Measurements from ENCODE around the gene DNAH14.
"Not testable (repeated sequence)": the region's sequence is repeated elsewhere in the genome, so short reads cannot be mapped to it uniquely, and the experiment has no call there.

Gene DNAH14

DNA sequence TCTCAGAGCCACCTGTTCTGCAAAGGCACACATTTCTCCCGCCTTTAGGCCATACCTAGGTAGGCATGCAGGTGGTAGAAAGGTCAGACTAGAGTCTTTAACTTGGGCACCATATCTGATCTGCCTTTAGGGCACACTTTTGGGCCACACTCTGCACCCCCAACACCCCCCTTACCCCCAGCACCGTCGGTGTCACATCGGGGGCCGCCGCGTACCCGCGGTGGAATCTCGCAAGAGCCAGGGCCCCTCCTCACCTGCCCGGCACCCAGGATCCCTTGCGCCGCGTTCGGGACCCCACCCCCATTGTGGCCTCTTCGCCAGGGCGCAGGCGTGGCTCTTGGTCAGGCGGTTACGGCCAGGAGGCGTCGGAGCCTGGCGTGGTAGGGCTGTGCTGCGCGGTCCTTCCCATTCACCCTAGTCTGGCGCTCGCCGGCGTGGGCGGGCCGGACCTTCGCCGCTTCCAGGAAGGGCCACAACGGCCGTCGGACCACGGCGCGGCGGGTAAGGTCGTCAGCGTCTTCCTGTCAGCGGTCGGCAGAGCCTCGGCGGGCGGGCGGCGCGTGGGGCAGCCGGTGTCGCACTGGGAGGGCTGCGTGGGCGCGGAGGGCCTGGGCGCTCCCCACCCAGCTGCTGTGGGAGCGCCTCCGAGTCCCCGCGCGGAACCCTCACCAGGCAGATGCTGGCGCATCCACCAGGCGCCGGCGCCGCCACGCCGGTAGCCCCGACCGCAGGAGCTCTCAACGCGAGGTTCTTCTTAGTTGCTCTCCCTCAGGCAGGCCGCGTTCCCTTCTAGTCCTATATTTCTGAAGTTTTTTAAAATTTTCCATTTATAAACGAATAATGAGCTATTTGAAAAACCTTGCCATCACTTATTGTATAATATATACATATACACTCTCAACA lies at the start of gene DNAH14:
Gene DNAH14 (plus strand): TSS at position 341 of the 903 bp plus-strand sequence. CDS start 23,028 bp downstream, outside the sequence.
- Histone ChIP-seq H3K9me3 (ENCODE audit: control insufficient read depth, low read length) (peaks cover 4% of the 10 kb centered on the region), H3K4me1 (ENCODE audit: control insufficient read depth, insufficient read depth, low read length) (no peaks in the 10 kb centered on the region), H3K4me3 (ENCODE audit: low read length) (peak within 1 kb of the TSS; percentile 36), H3K36me3 (ENCODE audit: control insufficient read depth, insufficient read depth, low read length) (no peaks in the 10 kb centered on the region), H3K9ac (ENCODE audit: low read length) (peak within 1 kb of the TSS; percentile 51), H3K27me3 (ENCODE audit: control insufficient read depth, insufficient read depth, low read length) (no peaks in the 10 kb centered on the region)

DNA sequence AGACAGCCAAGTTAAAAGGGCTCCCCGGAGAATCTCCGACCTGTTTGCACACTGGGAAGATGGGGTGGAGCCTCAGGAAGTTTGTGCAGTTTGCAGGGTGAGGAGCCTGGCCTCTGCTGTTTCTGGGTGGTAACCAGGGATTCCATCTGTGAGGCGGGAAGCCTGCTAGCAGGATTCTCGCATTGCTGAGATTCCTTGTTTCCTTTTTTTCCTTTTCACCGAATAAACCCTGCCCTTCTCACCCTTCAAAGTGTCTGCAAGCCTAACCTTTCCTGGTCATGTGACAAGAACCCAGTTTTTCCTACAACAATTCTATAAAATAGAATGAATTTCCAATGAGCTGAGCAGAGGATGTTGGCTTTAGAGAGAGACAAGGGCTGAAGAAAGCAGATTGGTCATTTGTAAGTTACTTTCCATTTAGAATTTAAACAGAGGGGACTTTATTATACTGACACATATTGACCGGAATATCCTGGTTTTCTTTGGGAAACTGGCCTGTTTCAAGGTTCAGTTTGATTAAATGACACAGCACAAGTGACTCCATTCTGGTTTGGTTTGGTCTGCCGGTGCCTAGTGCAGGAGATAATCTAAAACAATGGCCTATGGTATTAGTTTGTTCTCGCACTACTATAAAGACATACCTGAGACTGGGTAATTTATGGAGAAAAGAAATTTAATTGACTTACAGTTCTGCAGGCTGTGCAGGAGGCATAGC lies 48.7 kb upstream of the DNAH14 start:
- no peak overlapping the region for H3K4me3 ChIP-seq (ENCODE audit: low read length)
- no peaks in the 10 kb centered on the region for H3K4me1 ChIP-seq (ENCODE audit: control insufficient read depth, insufficient read depth, low read length)
- no peak overlapping the region for H3K9ac ChIP-seq (ENCODE audit: low read length)
- no peaks in the 10 kb centered on the region for H3K9me3 ChIP-seq (ENCODE audit: control insufficient read depth, low read length)
- H3K36me3 ChIP-seq (ENCODE audit: control insufficient read depth, insufficient read depth, low read length) = no peaks in the 10 kb centered on the region
- no peaks in the 10 kb centered on the region for H3K27me3 ChIP-seq (ENCODE audit: control insufficient read depth, insufficient read depth, low read length)

DNA sequence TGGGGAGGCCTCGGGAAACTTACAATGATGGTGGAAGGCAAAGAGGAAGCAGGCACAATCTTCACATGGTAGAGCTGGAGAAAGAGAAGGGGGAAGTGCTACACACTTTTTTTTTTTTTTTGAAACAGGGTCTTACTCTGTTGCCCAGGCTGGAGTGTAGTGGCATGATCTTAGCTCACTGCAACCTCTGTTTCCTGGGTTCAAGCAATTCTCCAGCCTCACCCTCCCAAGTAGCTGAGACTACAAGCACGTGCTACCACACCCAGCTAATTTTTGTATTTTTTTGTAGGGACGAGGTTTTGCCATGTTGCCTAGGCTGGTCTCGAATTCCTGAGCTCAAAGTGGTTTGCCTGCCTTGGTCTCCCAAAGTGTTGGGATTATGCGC lies 48.2 kb upstream of the DNAH14 start:
- not testable (repeated sequence) for H3K9ac ChIP-seq (ENCODE audit: low read length); H3K36me3 ChIP-seq (ENCODE audit: control insufficient read depth, insufficient read depth, low read length); H3K4me3 ChIP-seq (ENCODE audit: low read length); H3K27me3 ChIP-seq (ENCODE audit: control insufficient read depth, insufficient read depth, low read length); H3K4me1 ChIP-seq (ENCODE audit: control insufficient read depth, insufficient read depth, low read length); H3K9me3 ChIP-seq (ENCODE audit: control insufficient read depth, low read length)

DNA sequence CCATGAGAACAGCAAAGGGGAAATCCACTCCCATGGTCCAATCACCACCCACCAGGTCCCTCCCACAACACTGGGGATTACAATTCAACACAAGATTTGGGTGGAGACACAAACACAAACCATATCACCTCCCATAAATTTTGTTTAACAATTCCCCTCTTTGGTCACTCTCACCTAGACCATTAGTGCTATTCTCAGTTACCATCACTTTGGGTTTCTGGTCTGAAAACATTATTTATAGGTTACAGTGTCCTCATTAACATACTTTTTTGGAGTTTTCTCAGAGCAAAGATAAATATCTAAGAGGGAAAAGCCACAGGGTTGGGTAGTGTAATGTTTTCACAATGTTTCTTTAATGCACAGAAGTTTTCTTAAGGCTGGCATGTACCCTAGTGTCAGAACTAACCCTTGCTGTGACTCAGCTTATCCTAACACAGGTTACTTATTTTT lies 47.7 kb upstream of the DNAH14 start:
- no peaks in the 10 kb centered on the region for H3K27me3 ChIP-seq (ENCODE audit: control insufficient read depth, insufficient read depth, low read length)
- no peaks in the 10 kb centered on the region for H3K9me3 ChIP-seq (ENCODE audit: control insufficient read depth, low read length)
- H3K9ac ChIP-seq (ENCODE audit: low read length) = no peak overlapping the region
- H3K4me3 ChIP-seq (ENCODE audit: low read length) = no peak overlapping the region
- H3K4me1 ChIP-seq (ENCODE audit: control insufficient read depth, insufficient read depth, low read length) = no peaks in the 10 kb centered on the region
- H3K36me3 ChIP-seq (ENCODE audit: control insufficient read depth, insufficient read depth, low read length) = no peaks in the 10 kb centered on the region

DNA sequence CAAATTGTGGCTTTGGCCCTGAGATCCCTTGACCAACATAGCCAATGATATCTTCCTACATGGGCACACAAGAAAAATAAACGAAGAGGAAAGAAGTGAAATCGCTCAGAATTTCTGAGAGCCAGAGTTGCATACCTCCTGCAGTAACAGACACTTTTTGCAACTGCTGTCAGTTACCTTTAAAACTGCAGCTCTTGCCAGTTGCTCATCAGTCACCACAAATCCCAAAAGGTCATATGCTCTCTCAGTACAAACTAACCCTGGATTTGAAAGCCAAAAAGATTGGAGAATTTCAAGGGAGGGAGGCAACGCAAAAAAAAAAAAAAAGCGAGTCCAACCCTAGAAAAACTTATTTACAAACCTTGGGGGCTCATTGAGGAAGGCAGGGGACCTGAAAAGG lies 47.2 kb upstream of the DNAH14 start:
- no peak overlapping the region for H3K4me3 ChIP-seq (ENCODE audit: low read length)
- no peak overlapping the region for H3K9ac ChIP-seq (ENCODE audit: low read length)
- H3K27me3 ChIP-seq (ENCODE audit: control insufficient read depth, insufficient read depth, low read length) = no peaks in the 10 kb centered on the region
- H3K9me3 ChIP-seq (ENCODE audit: control insufficient read depth, low read length) = no peaks in the 10 kb centered on the region
- no peaks in the 10 kb centered on the region for H3K4me1 ChIP-seq (ENCODE audit: control insufficient read depth, insufficient read depth, low read length)
- no peaks in the 10 kb centered on the region for H3K36me3 ChIP-seq (ENCODE audit: control insufficient read depth, insufficient read depth, low read length)

DNA sequence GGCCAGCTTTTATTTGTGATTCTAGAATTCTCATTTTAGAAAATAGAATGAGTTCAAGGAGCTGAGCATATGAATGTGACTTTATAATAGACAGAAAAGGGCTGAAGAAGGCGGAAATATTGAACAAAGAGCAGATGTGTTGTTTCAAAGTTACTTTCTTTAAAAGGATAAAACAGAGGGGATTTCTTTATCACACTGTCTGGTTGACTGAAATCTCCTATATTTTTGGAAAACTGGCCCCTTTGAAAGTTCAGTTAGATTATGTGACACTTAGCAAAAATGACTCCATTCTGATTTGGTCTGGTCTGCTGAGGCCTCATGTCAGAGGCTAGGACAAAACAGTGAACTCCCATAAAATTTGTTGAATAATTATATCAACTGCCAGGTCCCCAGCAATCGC lies 46.4 kb upstream of the DNAH14 start:
- Histone ChIP-seq H3K36me3 (ENCODE audit: control insufficient read depth, insufficient read depth, low read length) (no peaks in the 10 kb centered on the region), H3K4me1 (ENCODE audit: control insufficient read depth, insufficient read depth, low read length) (no peaks in the 10 kb centered on the region), H3K9me3 (ENCODE audit: control insufficient read depth, low read length) (no peaks in the 10 kb centered on the region), H3K4me3 (ENCODE audit: low read length) (no peak overlapping the region), H3K9ac (ENCODE audit: low read length) (no peak overlapping the region), H3K27me3 (ENCODE audit: control insufficient read depth, insufficient read depth, low read length) (no peaks in the 10 kb centered on the region)

DNA sequence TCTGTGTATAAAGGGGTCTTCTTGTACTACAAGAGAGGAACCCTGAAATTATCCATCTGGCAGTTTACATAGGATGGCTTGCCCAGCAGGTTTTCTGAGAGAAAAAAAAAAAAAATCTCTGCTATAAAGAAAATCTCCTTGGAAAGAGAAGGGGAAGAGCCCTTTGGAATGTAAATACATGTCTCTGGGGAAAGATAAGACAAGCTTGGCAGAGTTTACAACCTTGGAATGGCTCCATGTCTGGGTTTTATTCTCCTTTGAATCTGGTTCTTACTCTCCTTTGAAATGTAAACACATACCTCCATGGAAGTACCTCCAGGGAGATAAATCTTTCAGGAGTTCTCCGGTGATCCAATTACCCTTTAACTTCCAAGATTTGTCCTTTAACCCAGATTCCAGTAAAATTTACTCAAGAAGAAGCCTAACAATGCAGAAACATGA lies 45.1 kb upstream of the DNAH14 start:
- Histone ChIP-seq H3K9ac (ENCODE audit: low read length) (no peak overlapping the region), H3K9me3 (ENCODE audit: control insufficient read depth, low read length) (no peaks in the 10 kb centered on the region), H3K4me1 (ENCODE audit: control insufficient read depth, insufficient read depth, low read length) (no peaks in the 10 kb centered on the region), H3K4me3 (ENCODE audit: low read length) (no peak overlapping the region), H3K36me3 (ENCODE audit: control insufficient read depth, insufficient read depth, low read length) (no peaks in the 10 kb centered on the region), H3K27me3 (ENCODE audit: control insufficient read depth, insufficient read depth, low read length) (no peaks in the 10 kb centered on the region)

DNA sequence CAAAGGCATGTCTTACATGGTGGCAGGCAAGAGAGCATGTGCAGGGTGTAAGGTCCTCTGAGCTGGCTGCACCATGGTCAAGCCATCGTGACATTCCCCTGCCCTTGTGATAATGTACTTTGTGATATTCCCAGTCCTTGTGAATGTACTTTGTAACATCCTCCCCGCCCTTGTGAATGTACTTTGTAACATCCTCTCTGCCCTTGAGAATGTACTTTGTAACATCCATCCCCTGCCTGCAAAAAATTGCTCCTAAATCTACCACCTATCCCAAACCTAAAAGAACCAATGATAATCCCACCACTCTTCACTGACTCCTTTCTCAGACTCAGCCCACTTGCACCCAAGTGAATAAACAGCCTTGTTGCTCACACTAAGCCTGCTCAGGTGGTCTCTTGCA lies 44.1 kb upstream of the DNAH14 start:
- H3K27me3 ChIP-seq (ENCODE audit: control insufficient read depth, insufficient read depth, low read length); H3K9ac ChIP-seq (ENCODE audit: low read length): not testable (repeated sequence)

DNA sequence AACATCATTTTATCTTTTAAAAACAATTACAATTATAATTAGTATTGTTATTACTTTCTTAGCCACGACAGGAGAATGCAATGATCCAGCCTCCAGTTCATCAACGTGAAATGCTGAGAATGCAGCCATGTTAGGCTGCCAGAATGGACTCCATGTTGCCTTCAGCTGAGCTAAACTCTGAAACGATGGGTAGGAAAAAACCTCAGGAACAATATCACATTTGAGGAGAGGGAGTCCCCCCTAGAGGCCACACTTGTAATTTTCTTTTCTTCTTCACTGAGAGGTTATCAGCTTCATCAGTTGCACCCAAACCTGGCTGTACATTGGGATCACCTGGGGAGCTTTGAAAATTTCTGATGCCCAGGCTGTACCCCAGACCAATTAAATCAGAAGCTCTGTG lies 34.6 kb upstream of the DNAH14 start:
- no peak overlapping the region for H3K4me3 ChIP-seq (ENCODE audit: low read length)
- H3K27me3 ChIP-seq (ENCODE audit: control insufficient read depth, insufficient read depth, low read length) = no peaks in the 10 kb centered on the region
- H3K9ac ChIP-seq (ENCODE audit: low read length) = no peak overlapping the region

More for the DNA sequence above, 44.1 kb upstream of the DNAH14 start:
- H3K36me3 ChIP-seq (ENCODE audit: control insufficient read depth, insufficient read depth, low read length); H3K9me3 ChIP-seq (ENCODE audit: control insufficient read depth, low read length); H3K4me3 ChIP-seq (ENCODE audit: low read length); H3K4me1 ChIP-seq (ENCODE audit: control insufficient read depth, insufficient read depth, low read length): not testable (repeated sequence)

DNA sequence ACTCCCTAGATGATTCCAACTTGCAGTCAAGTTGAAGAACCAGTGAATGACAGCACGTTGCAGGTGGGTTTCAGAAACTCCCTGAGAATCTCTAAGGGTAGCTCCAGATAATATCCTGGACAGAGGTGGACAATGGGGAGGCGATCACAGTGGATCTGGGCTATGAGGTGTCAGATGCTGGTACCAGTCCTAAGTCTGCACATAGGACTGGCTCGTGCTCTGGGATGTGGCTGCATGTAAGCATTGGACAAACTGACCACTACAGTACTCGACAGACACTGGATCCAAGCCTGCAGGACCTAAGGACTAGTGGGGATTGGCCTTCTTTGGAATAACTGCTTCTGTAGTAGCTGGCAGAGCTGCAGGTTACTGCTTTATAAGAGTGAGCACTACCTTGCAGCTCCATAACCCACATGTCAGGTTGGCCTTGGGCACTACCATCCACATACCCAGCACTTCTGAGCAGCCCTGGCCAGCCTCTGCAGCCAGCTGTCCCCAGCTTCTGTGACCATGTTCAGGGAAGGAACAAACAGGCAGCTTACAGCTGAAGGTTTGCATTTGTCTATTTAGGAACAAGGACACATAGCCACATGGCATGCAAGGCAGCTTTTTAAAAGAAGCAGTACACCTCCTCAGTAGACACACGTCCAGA lies 33.2 kb upstream of the DNAH14 start:
- Histone ChIP-seq H3K27me3 (ENCODE audit: control insufficient read depth, insufficient read depth, low read length) (no peaks in the 10 kb centered on the region), H3K9me3 (ENCODE audit: control insufficient read depth, low read length) (no peaks in the 10 kb centered on the region), H3K4me1 (ENCODE audit: control insufficient read depth, insufficient read depth, low read length) (no peaks in the 10 kb centered on the region), H3K4me3 (ENCODE audit: low read length) (no peak overlapping the region), H3K36me3 (ENCODE audit: control insufficient read depth, insufficient read depth, low read length) (no peaks in the 10 kb centered on the region), H3K9ac (ENCODE audit: low read length) (no peak overlapping the region)

More for the DNA sequence above, 34.6 kb upstream of the DNAH14 start:
- H3K4me1 ChIP-seq (ENCODE audit: control insufficient read depth, insufficient read depth, low read length) = no peaks in the 10 kb centered on the region
- H3K36me3 ChIP-seq (ENCODE audit: control insufficient read depth, insufficient read depth, low read length) = no peaks in the 10 kb centered on the region
- no peaks in the 10 kb centered on the region for H3K9me3 ChIP-seq (ENCODE audit: control insufficient read depth, low read length)

DNA sequence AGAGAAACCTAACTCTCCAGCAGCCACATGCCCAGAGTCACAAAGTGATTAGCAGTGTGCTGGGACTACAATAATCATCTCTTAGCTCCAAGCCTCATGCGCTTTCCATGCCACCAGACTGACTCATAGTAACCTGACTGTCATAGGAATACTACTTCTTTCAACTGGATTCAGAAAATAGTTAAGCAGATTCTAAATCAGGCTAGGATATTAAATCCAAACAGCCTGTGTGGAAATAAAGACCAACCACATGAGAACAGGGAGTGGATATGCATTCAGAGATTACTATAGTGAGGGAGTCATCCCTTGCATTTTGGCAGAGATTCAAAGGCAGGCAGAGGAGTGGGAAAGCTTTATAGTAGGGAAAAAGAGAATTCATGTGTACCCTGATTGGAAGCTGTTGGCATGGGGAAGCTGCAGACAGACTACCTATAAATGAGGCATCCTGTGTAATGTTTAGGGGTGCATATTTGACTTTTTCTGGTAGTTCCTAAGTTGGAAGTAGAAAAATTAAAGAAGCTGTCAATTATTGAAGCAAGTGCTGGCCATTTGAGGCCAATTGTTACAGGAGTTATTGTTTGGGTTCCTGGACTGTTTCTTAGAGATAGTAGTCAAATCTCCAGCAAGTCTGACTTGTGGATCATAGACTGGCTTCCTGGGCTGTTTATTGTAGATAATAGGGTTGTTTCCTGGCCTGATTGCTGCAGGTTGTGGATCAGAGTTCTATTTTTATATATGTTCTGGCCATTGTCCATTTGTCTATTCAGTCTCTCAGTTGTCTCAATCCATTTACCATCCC lies 31.7 kb upstream of the DNAH14 start:
- Histone ChIP-seq H3K4me1 (ENCODE audit: control insufficient read depth, insufficient read depth, low read length) (no peaks in the 10 kb centered on the region), H3K9me3 (ENCODE audit: control insufficient read depth, low read length) (no peaks in the 10 kb centered on the region), H3K4me3 (ENCODE audit: low read length) (no peak overlapping the region), H3K36me3 (ENCODE audit: control insufficient read depth, insufficient read depth, low read length) (no peaks in the 10 kb centered on the region), H3K9ac (ENCODE audit: low read length) (no peak overlapping the region), H3K27me3 (ENCODE audit: control insufficient read depth, insufficient read depth, low read length) (no peaks in the 10 kb centered on the region)
